Measurements from ENCODE around the gene IFNG. TPM values are rescaled to one million over a fixed set of nuclear protein-coding genes. Genes with fewer than 3 reads are reported as not detected.
A peak's percentile ranks its signal among the peaks of the same experiment; 100 is the strongest.

Gene IFNG
- total RNA-seq, 1 donor from 2014 or later: not detected

DNA sequence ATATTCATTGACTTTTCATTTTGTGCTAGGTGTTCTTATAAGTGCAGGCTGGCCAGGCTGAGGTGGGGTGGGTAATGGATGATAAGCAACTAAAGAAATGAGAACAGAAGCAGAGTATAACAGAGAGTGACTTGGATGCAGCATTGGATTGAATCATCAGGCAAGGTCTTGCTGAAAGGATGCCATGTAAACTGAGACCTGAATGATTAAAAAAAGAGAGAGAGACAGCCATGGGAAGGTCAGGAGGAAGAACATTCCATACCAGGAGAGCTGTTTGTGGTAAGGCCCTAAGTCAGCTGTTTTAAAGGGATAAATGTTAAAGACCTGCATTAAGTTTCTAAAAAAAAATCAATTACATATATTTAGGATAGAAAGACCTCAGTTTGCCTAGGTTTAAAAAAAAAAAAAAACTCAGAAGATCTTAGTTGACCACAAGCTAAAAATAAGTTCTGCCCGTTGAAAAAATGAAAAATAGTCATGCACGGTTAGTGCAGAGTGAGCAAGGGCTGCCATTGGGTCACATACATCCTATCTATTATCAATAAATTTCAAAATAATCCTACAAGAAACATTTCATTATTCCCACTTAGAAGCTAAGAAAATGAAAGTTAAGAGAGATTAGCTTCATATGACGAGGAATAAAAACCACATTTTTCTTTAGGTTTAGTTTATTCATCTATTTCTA, 37.2 kb downstream of the IFNG start:
- H3K36me3 ChIP-seq (ENCODE audit: insufficient read depth, low read length): no peaks in the 10 kb centered on the region
- peaks cover 9% of the 10 kb centered on the region for H3K4me1 Mint-ChIP-seq (ENCODE audit: low read depth, unreplicated experiment)
- H4K20me1 ChIP-seq (ENCODE audit: insufficient read depth, low read length): no peaks in the 10 kb centered on the region
- H3K27me3 Mint-ChIP-seq (ENCODE audit: low read depth, unreplicated experiment): peaks cover under 1% of the 10 kb centered on the region
- no peaks in the 10 kb centered on the region for H3K4me1 ChIP-seq (ENCODE audit: insufficient read depth, low read length)
- H3K4me3 Mint-ChIP-seq (ENCODE audit: unreplicated experiment): no peak overlapping the region
- H3K27me3 ChIP-seq (ENCODE audit: insufficient read depth, low read length): peaks cover 14% of the 10 kb centered on the region
- no peaks in the 10 kb centered on the region for H3K79me2 ChIP-seq (ENCODE audit: insufficient read depth, low read length)
- peak; percentile 57 for DNase-seq (ENCODE audit: low read depth)
- no peak overlapping the region for H3K9ac ChIP-seq (ENCODE audit: low read length)
- no peak overlapping the region for H2AFZ ChIP-seq (ENCODE audit: low read depth, low read length)
- H3K4me3 ChIP-seq (ENCODE audit: insufficient read depth, low read depth, low read length): no peak overlapping the region
- TF ChIP-seq CTCF (IDR thresholded peaks at IDR 0.05; ENCODE audit: insufficient read depth, low read depth, low read length) (no peak), EZH2 (IDR thresholded peaks at IDR 0.05; ENCODE audit: insufficient read depth, low read length) (no peak)
- no peak for FAIRE-seq
- H3K9me3 ChIP-seq (ENCODE audit: insufficient read depth, low read depth, low read length): no peaks in the 10 kb centered on the region
- H3K27ac ChIP-seq (ENCODE audit: low read depth, low read length): no peak overlapping the region
- no peak overlapping the region for H3K4me2 ChIP-seq (ENCODE audit: low read length)
- H3K36me3 Mint-ChIP-seq (ENCODE audit: low read depth, unreplicated experiment): no peaks in the 10 kb centered on the region
- peaks cover 3% of the 10 kb centered on the region for H3K9me3 Mint-ChIP-seq (ENCODE audit: unreplicated experiment)
- no peak overlapping the region for H3K27ac Mint-ChIP-seq (ENCODE audit: unreplicated experiment)

DNA sequence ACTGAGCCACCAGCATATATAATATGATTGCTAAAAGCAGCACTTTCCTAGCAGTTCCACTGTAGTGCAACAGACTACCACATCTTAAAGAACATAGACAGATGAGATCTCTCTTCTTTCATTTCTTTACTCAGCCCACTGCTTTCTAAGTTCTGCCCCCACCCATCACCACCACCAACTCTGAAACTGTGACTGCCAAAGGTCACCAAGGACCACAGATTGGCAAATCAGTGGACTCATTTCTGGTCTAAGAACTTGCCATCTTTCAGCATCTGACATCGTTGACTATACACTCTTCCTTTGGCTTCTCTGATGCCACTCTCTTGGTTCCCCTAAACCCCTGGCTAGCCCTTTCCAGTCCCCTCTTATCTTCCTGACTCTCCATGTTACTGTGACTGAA, 38.4 kb downstream of the IFNG start:
- peaks cover 1% of the 10 kb centered on the region for H3K27me3 Mint-ChIP-seq (ENCODE audit: low read depth, unreplicated experiment)
- H3K4me3 Mint-ChIP-seq (ENCODE audit: unreplicated experiment): no peak overlapping the region
- Histone ChIP-seq H3K4me2 (ENCODE audit: low read length) (no peak overlapping the region), H3K9ac (ENCODE audit: low read length) (no peak overlapping the region), H3K4me3 (ENCODE audit: insufficient read depth, low read depth, low read length) (no peak overlapping the region), H2AFZ (ENCODE audit: low read depth, low read length) (no peak overlapping the region), H3K27me3 (ENCODE audit: insufficient read depth, low read length) (peaks cover 17% of the 10 kb centered on the region), H3K36me3 (ENCODE audit: insufficient read depth, low read length) (no peaks in the 10 kb centered on the region), H3K4me1 (ENCODE audit: insufficient read depth, low read length) (no peaks in the 10 kb centered on the region), H4K20me1 (ENCODE audit: insufficient read depth, low read length) (no peaks in the 10 kb centered on the region), H3K27ac (ENCODE audit: low read depth, low read length) (no peak overlapping the region), H3K79me2 (ENCODE audit: insufficient read depth, low read length) (no peaks in the 10 kb centered on the region), H3K9me3 (ENCODE audit: insufficient read depth, low read depth, low read length) (no peaks in the 10 kb centered on the region)
- TF ChIP-seq CTCF (IDR thresholded peaks at IDR 0.05; ENCODE audit: insufficient read depth, low read depth, low read length) (no peak), EZH2 (IDR thresholded peaks at IDR 0.05; ENCODE audit: insufficient read depth, low read length) (no peak)
- no peaks in the 10 kb centered on the region for H3K36me3 Mint-ChIP-seq (ENCODE audit: low read depth, unreplicated experiment)
- DNase-seq (ENCODE audit: low read depth): no peak
- peaks cover 9% of the 10 kb centered on the region for H3K4me1 Mint-ChIP-seq (ENCODE audit: low read depth, unreplicated experiment)
- no peak for FAIRE-seq
- no peaks in the 10 kb centered on the region for H3K9me3 Mint-ChIP-seq (ENCODE audit: unreplicated experiment)
- H3K27ac Mint-ChIP-seq (ENCODE audit: unreplicated experiment): no peak overlapping the region

- H3K9ac ChIP-seq (ENCODE audit: low read length): no peak overlapping the region
- no peak overlapping the region for H3K4me3 ChIP-seq (ENCODE audit: insufficient read depth, low read depth, low read length)
- H3K27me3 Mint-ChIP-seq (ENCODE audit: low read depth, unreplicated experiment): peaks cover 1% of the 10 kb centered on the region
- H2AFZ ChIP-seq (ENCODE audit: low read depth, low read length): no peak overlapping the region
- no peak overlapping the region for H3K27ac ChIP-seq (ENCODE audit: low read depth, low read length)
- FAIRE-seq (no peak), DNase-seq (ENCODE audit: low read depth) (peak; percentile 2)
- H3K36me3 Mint-ChIP-seq (ENCODE audit: low read depth, unreplicated experiment): no peaks in the 10 kb centered on the region
- no peaks in the 10 kb centered on the region for H3K79me2 ChIP-seq (ENCODE audit: insufficient read depth, low read length)
- H3K9me3 ChIP-seq (ENCODE audit: insufficient read depth, low read depth, low read length): no peaks in the 10 kb centered on the region
- peaks cover 17% of the 10 kb centered on the region for H3K27me3 ChIP-seq (ENCODE audit: insufficient read depth, low read length)
- H3K4me1 ChIP-seq (ENCODE audit: insufficient read depth, low read length): no peaks in the 10 kb centered on the region
- peaks cover 9% of the 10 kb centered on the region for H3K4me1 Mint-ChIP-seq (ENCODE audit: low read depth, unreplicated experiment)
- H3K27ac Mint-ChIP-seq (ENCODE audit: unreplicated experiment): no peak overlapping the region
- TF ChIP-seq EZH2 (IDR thresholded peaks at IDR 0.05; ENCODE audit: insufficient read depth, low read length) (no peak), CTCF (IDR thresholded peaks at IDR 0.05; ENCODE audit: insufficient read depth, low read depth, low read length) (no peak)
- no peaks in the 10 kb centered on the region for H4K20me1 ChIP-seq (ENCODE audit: insufficient read depth, low read length)
- H3K4me2 ChIP-seq (ENCODE audit: low read length): no peak overlapping the region
- H3K9me3 Mint-ChIP-seq (ENCODE audit: unreplicated experiment): no peaks in the 10 kb centered on the region
- H3K36me3 ChIP-seq (ENCODE audit: insufficient read depth, low read length): no peaks in the 10 kb centered on the region
- H3K4me3 Mint-ChIP-seq (ENCODE audit: unreplicated experiment): no peak overlapping the region
These were observed 39.8 kb downstream of the IFNG start for GRCh38 chr12:68119724-68120211.
